Muscle of arm (tissue), 12 donors: ENCODE results near the gene ETNK1. TPM values are rescaled to one million over a fixed set of nuclear protein-coding genes. Genes with fewer than 3 reads are reported as not detected.

Experiments used
- DNase-seq: peaks from one replicate; pipeline ENCODE4 v3.0.0-alpha.2; 2013
- polyA plus RNA-seq, 12 donors: library from polyadenylated mRNA; unstranded; fragments of 120-200 nt; gene quantifications; one replicate each; pipeline ENCODE4 v1.2.1, GENCODE V29; 2013; ENCODE audit not compliant: insufficient read length in 12 of 12

ETNK1 gene
- polyA plus RNA-seq, 12 donors = 18.5 to 116 (median 27.1) TPM

DNA sequence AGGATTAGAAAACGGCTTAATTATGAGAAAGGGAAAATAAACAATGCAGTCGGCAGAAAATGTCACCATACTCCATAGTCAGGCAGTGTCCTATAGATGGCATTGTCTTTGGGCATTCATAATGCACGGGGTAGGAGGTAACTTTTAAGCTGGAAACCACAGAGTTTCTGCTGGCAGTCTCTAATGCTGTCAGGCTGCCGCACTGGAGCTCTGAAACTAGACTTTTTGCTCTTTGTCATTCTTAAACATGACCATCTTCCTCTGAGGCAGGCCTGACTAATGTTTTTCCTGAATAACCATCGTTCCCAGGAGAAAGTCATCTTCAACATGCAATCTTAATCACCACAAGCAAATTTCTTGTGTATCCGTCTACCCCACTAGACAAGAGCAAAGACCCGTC lies 108.8 kb downstream of the ETNK1 start:
- no peak for DNase-seq

DNA sequence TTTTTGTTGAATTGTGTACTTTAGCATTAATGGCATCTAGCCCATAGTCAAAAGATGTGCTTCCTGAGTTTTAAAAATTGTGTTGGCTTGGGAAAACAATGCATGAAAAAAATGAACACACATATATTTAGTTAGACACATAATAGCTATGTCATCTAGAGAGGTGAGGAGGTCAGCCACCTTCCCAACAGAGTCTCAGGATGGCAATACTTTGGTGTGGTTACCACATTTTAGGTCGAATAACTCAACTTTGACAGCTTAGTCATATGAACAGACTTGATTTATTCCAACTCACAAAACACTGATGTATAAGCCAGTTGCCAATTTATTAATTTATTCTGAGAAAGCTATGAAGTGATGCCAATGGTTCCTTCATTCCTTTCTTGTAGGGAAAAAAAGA lies 114.0 kb downstream of the ETNK1 start:
- DNase-seq = no peak

Other genes starting within 250 kb of the ETNK1 start
- gene C2CD5, start 80.6 kb upstream of the ETNK1 start, polyA plus RNA-seq = 10 to 100 TPM in 11 of 12 donors, not detected in 1; 23.9 to 58.6 (median 37.6) TPM